ENCODE measurements around the gene SPHK1.

The SPHK1 gene

DNA sequence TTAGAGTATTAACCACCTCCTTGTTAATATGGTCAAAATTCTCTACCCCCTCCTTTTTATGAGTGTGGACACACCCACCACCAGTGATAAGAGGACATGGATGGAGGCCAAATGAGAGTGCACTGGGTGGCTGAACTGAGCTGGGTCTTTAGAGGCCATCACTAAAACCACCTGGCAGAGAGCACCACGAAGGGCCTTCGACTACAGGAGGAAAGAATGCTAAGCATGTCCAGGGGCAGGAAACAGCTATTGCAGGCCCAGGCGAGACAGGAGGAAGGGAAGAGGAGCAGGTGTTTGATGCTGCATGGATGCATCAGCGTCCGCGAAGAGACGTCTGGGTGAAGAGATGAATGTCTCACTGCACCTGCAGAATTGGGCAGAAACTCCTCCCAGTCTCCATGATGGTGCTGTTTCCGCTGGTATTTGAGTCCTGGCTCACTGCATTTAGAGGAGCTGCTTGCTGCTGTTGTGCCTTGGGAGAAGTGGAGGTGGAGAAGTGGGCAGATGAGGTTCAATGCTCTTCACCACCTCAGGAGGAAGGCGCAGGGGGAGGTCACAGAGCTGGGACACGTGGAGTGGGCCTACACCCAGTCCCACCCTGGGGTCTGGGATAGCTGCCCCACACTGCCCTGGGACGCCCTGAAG lies 33.2 kb downstream of the SPHK1 start:
- TF ChIP-seq YY1 (IDR thresholded peaks at IDR 0.05; ENCODE audit: low read depth) (no peak), FOXM1 (IDR thresholded peaks at IDR 0.05; ENCODE audit: borderline replicate concordance, low read depth) (no peak), CEBPB (IDR thresholded peaks at IDR 0.05) (no peak), ZBTB7A (IDR thresholded peaks at IDR 0.05; ENCODE audit: low read depth) (no peak), REST (IDR thresholded peaks at IDR 0.05; ENCODE audit: low read depth) (no peak), MAX (IDR thresholded peaks at IDR 0.05) (no peak), CREB1 (IDR thresholded peaks at IDR 0.05; ENCODE audit: low read depth) (no peak), TAF1 (IDR thresholded peaks at IDR 0.05; ENCODE audit: low read depth) (no peak), USF1 (IDR thresholded peaks at IDR 0.05) (no peak)

DNA sequence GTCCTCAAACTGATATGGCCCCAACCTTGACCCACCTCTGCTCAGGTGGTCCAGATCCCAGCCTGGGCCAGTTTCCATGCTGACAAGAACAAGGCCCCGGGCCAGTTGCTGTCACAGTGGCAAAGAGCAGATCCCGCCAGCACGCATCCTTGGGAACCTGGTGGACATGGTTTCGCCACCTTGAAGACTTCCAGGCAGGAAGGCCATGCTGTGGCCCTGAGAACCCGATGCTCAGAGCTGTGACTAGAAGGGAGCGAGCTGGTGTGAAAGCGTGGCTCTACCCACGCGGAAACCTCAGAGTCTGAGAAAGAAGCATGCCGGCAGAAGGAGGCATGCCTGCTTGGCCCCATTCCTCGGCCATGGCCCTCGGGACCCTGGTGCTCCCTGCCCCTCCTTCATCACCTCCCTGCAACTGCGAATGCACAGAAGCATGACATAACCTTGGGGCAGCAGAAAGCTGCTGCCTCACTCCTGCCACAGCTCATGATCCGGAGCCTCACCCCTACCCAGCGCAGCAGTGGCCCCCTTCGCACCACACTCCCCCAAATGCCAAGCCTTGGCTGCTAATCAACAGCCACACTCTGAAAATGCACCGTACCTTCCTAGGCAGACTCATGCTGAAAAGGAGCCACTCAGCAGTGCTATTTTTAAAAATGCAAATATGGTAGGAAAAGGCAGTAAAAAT lies 35.3 kb downstream of the SPHK1 start:
- TF ChIP-seq REST (IDR thresholded peaks at IDR 0.05; ENCODE audit: low read depth) (no peak), NFIC (IDR thresholded peaks at IDR 0.05) (no peak), ZBTB7A (IDR thresholded peaks at IDR 0.05; ENCODE audit: low read depth) (no peak), USF1 (IDR thresholded peaks at IDR 0.05) (no peak), TAF1 (IDR thresholded peaks at IDR 0.05; ENCODE audit: low read depth) (no peak), MAX (IDR thresholded peaks at IDR 0.05) (no peak), CREB1 (IDR thresholded peaks at IDR 0.05; ENCODE audit: low read depth) (no peak), EGR1 (IDR thresholded peaks at IDR 0.05) (no peak), TEAD4 (IDR thresholded peaks at IDR 0.05) (no peak), CEBPB (IDR thresholded peaks at IDR 0.05) (no peak), YY1 (IDR thresholded peaks at IDR 0.05; ENCODE audit: low read depth) (no peak), EP300 (IDR thresholded peaks at IDR 0.05; ENCODE audit: borderline replicate concordance) (no peak), FOXM1 (IDR thresholded peaks at IDR 0.05; ENCODE audit: borderline replicate concordance, low read depth) (no peak), TCF12 (IDR thresholded peaks at IDR 0.05; ENCODE audit: low read depth) (no peak), RAD21 (IDR thresholded peaks at IDR 0.05; ENCODE audit: low read depth) (no peak)

DNA sequence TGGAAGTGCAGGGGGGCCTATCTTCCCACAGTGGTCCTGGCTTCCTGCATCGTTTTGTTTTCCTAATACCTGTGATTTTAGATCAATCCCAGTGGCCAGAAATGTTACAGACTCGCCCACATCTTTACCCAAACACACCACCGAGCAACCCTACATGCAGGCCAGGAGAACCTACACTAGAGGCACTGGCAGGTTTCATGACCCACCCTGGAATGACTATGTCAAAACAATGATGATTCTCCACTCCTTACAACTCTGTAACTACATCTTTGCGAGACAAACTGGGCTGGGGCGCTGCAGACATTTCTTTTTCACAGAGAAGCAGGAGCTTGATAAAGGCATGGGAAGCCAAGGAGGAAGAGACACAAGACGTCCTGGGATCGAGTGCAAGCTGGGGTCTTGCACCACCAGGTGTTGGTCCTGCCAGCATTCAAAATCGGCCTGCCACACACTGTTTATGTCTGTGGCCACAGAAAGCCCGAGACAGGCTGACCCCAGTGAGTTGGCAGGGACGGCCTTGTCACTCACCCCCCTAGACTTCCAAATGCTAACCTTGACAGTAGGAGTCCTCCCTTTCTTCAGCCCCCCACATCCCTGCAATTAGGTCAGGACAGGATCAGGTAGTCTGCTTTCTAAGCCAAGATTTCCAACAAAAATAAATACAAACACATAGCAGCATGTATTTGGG lies 36.1 kb downstream of the SPHK1 start:
- TF ChIP-seq TAF1 (IDR thresholded peaks at IDR 0.05; ENCODE audit: low read depth) (no peak), CREB1 (IDR thresholded peaks at IDR 0.05; ENCODE audit: low read depth) (no peak), EP300 (IDR thresholded peaks at IDR 0.05; ENCODE audit: borderline replicate concordance) (no peak), EGR1 (IDR thresholded peaks at IDR 0.05) (no peak), ZBTB7A (IDR thresholded peaks at IDR 0.05; ENCODE audit: low read depth) (no peak), TEAD4 (IDR thresholded peaks at IDR 0.05) (no peak), REST (IDR thresholded peaks at IDR 0.05; ENCODE audit: low read depth) (no peak), RAD21 (IDR thresholded peaks at IDR 0.05; ENCODE audit: low read depth) (no peak), NFIC (IDR thresholded peaks at IDR 0.05) (no peak)

- TF ChIP-seq ZBTB7A (IDR thresholded peaks at IDR 0.05; ENCODE audit: low read depth) (no peak), RAD21 (IDR thresholded peaks at IDR 0.05; ENCODE audit: low read depth) (no peak), MAX (IDR thresholded peaks at IDR 0.05) (no peak), CREB1 (IDR thresholded peaks at IDR 0.05; ENCODE audit: low read depth) (no peak), REST (IDR thresholded peaks at IDR 0.05; ENCODE audit: low read depth) (no peak), YY1 (IDR thresholded peaks at IDR 0.05; ENCODE audit: low read depth) (no peak), TCF12 (IDR thresholded peaks at IDR 0.05; ENCODE audit: low read depth) (no peak), FOXM1 (IDR thresholded peaks at IDR 0.05; ENCODE audit: borderline replicate concordance, low read depth) (no peak), EP300 (IDR thresholded peaks at IDR 0.05; ENCODE audit: borderline replicate concordance) (no peak), TAF1 (IDR thresholded peaks at IDR 0.05; ENCODE audit: low read depth) (no peak), EGR1 (IDR thresholded peaks at IDR 0.05) (no peak), USF1 (IDR thresholded peaks at IDR 0.05) (no peak), NFIC (IDR thresholded peaks at IDR 0.05) (no peak), TEAD4 (IDR thresholded peaks at IDR 0.05) (no peak), CEBPB (IDR thresholded peaks at IDR 0.05) (no peak)
Measured at GRCh38 chr17:76421044-76421407, 36.6 kb downstream of the SPHK1 start.

All from Ishikawa (cell line).